HG03045 (cell line): ENCODE data around the gene ARID3A.
"Not testable (repeated sequence)": the region's sequence is repeated elsewhere in the genome, so short reads cannot be mapped to it uniquely, and the experiment has no call there.

Source experiments
- ATAC-seq: cut with Tn5 transposase; IDR thresholded peaks from one replicate; pipeline ENCODE4 v1.9.1; 2021; ENCODE audit warnings: mild to moderate bottlenecking, moderate library complexity; ENCODE audit not compliant: unreplicated experiment

ARID3A gene

GRCh38 chr19:944171-944567 lies 18.3 kb downstream of the ARID3A start:
- ATAC-seq, result no peak

- ATAC-seq, result no peak
Measured at GRCh38 chr19:944663-945241, 18.9 kb downstream of the ARID3A start.

GRCh38 chr19:945401-946252 lies 19.8 kb downstream of the ARID3A start:
- no peak for ATAC-seq

GRCh38 chr19:947090-947706 lies 21.4 kb downstream of the ARID3A start:
- peak; percentile 4 for ATAC-seq

- ATAC-seq, result peak; percentile 66
Measured at GRCh38 chr19:947707-948539, 22.1 kb downstream of the ARID3A start.

- ATAC-seq, result no peak
Measured at GRCh38 chr19:948842-949496, 23.1 kb downstream of the ARID3A start.

GRCh38 chr19:950352-951066 lies 24.7 kb downstream of the ARID3A start:
- ATAC-seq, result no peak

GRCh38 chr19:952049-952679 lies 26.3 kb downstream of the ARID3A start:
- no peak for ATAC-seq

GRCh38 chr19:952680-953444 lies 27.0 kb downstream of the ARID3A start:
- ATAC-seq, result no peak

GRCh38 chr19:953445-954271 lies 27.8 kb downstream of the ARID3A start:
- no peak for ATAC-seq

GRCh38 chr19:954272-954671 lies 28.4 kb downstream of the ARID3A start:
- no peak for ATAC-seq

- no peak for ATAC-seq
Measured at GRCh38 chr19:954672-955494, 29.0 kb downstream of the ARID3A start.

- ATAC-seq, result no peak
Measured at GRCh38 chr19:955803-956765, 30.2 kb downstream of the ARID3A start.

- no peak for ATAC-seq
Measured at GRCh38 chr19:956766-957440, 31.1 kb downstream of the ARID3A start.

GRCh38 chr19:957578-957977 lies 31.7 kb downstream of the ARID3A start:
- ATAC-seq, result not testable (repeated sequence)
